ENCODE measurements around the gene WDR18.

The WDR18 gene

DNA sequence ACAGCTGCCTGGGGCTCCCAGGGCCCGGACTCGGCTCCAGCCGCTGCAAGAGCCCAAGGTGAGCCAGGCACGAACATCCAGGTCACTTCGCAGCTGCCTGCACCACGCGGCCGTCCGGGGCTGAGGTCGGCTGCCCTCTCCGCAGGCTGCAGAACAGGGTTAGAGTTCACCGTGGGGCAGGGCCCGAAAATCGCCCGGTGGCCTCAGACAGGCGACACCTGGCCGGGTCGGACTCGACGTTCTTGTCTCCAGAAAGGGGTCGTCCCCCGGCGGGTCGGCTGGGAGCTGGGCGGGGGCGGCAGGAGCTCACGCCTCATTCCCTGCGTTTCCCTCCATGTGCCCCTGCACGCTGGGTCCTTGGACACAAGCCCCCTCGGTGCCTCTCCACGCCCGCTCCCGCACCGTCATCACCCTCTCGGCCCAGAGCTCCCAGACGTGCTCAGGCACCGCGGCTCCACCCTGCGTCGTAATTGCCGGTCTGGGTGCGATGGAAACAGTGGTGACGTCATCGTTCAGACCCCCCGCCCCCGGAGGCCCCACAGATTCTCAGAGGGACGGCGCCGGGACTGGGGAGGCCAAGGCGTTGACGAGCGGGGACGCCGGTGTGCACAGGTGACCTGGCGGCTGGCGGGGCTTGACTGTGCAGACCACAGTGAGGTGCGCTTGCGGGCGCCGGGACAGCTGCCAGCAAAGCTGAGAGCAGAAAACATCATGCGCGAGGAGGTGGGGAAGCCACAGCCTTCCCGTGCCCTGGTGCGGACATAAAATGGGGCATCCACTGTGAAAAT is 12.1 kb downstream of the WDR18 start:
- no peak overlapping the region for H3K4me3 ChIP-seq (ENCODE audit: low read depth, low read length)
- DNase-seq (ENCODE audit: low read depth): peak; percentile 52
- no peak for TF ChIP-seq MYC (IDR thresholded peaks at IDR 0.05; ENCODE audit: low read depth, low read length)
- no peak for TF ChIP-seq POLR2A (IDR thresholded peaks at IDR 0.05; ENCODE audit: extremely low read depth, insufficient read length)

GRCh38 chr19:998064-998463 is 13.9 kb downstream of the WDR18 start:
- DNase-seq (ENCODE audit: low read depth): no peak
- H3K4me3 ChIP-seq (ENCODE audit: low read depth, low read length): no peak overlapping the region
- TF ChIP-seq, protein P1, sequence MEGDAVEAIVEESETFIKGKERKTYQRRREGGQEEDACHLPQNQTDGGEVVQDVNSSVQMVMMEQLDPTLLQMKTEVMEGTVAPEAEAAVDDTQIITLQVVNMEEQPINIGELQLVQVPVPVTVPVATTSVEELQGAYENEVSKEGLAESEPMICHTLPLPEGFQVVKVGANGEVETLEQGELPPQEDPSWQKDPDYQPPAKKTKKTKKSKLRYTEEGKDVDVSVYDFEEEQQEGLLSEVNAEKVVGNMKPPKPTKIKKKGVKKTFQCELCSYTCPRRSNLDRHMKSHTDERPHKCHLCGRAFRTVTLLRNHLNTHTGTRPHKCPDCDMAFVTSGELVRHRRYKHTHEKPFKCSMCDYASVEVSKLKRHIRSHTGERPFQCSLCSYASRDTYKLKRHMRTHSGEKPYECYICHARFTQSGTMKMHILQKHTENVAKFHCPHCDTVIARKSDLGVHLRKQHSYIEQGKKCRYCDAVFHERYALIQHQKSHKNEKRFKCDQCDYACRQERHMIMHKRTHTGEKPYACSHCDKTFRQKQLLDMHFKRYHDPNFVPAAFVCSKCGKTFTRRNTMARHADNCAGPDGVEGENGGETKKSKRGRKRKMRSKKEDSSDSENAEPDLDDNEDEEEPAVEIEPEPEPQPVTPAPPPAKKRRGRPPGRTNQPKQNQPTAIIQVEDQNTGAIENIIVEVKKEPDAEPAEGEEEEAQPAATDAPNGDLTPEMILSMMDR (IDR thresholded peaks at IDR 0.05; ENCODE audit: low read depth, low read length): no peak
- TF ChIP-seq MYC (IDR thresholded peaks at IDR 0.05; ENCODE audit: low read depth, low read length) (no peak), POLR2A (IDR thresholded peaks at IDR 0.05; ENCODE audit: extremely low read depth, insufficient read length) (no peak)
- TF ChIP-seq, protein P2, sequence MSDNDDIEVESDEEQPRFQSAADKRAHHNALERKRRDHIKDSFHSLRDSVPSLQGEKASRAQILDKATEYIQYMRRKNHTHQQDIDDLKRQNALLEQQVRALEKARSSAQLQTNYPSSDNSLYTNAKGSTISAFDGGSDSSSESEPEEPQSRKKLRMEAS (IDR thresholded peaks at IDR 0.05; ENCODE audit: low read depth, low read length): no peak

DNA sequence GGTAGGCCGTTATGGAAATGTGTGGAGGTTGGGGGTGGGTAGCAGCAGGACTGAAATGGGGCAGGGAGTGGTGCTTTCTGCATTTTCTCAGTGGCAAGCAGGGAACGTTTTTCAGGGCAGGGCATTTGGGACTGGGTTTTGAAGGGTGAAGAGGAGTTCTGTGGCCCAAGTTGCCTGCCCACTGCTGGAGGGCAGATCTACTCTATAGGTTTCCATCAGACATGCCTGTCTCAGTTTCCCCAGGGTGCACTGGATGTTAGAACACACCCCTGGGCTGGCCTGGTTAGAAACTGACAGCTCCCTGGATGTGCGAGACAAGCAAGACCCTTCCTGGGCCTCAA is 15.2 kb downstream of the WDR18 start:
- DNase-seq (ENCODE audit: low read depth): no peak
- no peak for TF ChIP-seq POLR2A (IDR thresholded peaks at IDR 0.05; ENCODE audit: extremely low read depth, insufficient read length)
- H3K4me3 ChIP-seq (ENCODE audit: low read depth, low read length): no peak overlapping the region

GRCh38 chr19:1000095-1000494 is 15.9 kb downstream of the WDR18 start, which contains the start of gene GRIN3B:
TSS of gene GRIN3B (plus strand) at chr19:1000419. CDS start at chr19:1000438, 19 bp downstream.
- peak; percentile 44 for DNase-seq (ENCODE audit: low read depth)

GRCh38 chr19:1000591-1001537 is 16.7 kb downstream of the WDR18 start:
- H3K4me3 ChIP-seq (ENCODE audit: low read depth, low read length): no peak overlapping the region
- TF ChIP-seq, protein P2 (IDR thresholded peaks at IDR 0.05; ENCODE audit: low read depth, low read length): no peak
- DNase-seq (ENCODE audit: low read depth): no peak

More at GRCh38 chr19:1000095-1000494, 15.9 kb downstream of the WDR18 start, which contains the start of gene GRIN3B:
- TF ChIP-seq, protein P2 (IDR thresholded peaks at IDR 0.05; ENCODE audit: low read depth, low read length): no peak
- TF ChIP-seq MYC (IDR thresholded peaks at IDR 0.05; ENCODE audit: low read depth, low read length) (no peak), POLR2A (IDR thresholded peaks at IDR 0.05; ENCODE audit: extremely low read depth, insufficient read length) (no peak)
- TF ChIP-seq, protein P1 (IDR thresholded peaks at IDR 0.05; ENCODE audit: low read depth, low read length): peak; percentile 30
- no peak within 1 kb of the TSS for H3K4me3 ChIP-seq (ENCODE audit: low read depth, low read length)

DNA sequence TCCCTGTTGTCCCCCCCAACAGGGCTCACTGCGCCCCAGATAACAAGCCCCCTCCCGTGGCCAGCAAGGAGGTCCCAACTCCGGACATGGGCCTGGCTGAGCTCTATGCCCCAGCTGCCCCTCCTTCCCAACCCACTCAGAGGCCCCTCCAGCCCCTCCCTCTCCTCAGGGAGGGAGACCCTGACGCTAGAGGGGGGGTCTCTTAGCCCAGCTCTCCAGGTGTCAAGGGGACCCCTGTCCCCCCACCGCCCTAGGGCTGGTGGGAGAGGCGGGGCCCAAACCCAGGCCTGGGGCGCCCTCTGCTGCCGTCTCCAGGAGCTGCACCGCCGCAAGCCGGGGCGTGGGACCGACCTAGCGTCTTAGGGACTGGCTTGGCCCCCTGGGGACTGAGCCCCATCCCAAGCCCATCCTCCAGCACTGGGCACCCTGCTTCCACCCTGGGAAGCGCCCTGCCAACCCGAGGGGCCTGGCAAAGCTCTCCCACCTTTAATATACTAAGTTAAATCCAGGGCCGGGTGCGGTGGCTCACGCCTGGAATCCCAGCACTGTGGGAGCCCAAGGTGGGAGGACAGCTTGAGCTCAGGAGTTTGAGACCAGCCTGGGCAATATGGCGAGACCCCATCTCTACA is 17.5 kb downstream of the WDR18 start:
- H3K4me3 ChIP-seq (ENCODE audit: low read depth, low read length): no peak overlapping the region

More for the DNA sequence above, 17.5 kb downstream of the WDR18 start:
- peak; percentile 50 for DNase-seq (ENCODE audit: low read depth)
- TF ChIP-seq POLR2A (IDR thresholded peaks at IDR 0.05; ENCODE audit: extremely low read depth, insufficient read length): no peak
- TF ChIP-seq, protein P1 (IDR thresholded peaks at IDR 0.05; ENCODE audit: low read depth, low read length): peak; percentile 59
- TF ChIP-seq MYC (IDR thresholded peaks at IDR 0.05; ENCODE audit: low read depth, low read length): no peak
- TF ChIP-seq, protein P2 (IDR thresholded peaks at IDR 0.05; ENCODE audit: low read depth, low read length): no peak
